Gastroesophageal sphincter (tissue), 4 donors: Measurements from ENCODE around the gene PFKL. TPM values are rescaled to one million over a fixed set of nuclear protein-coding genes. Genes with fewer than 3 reads are reported as not detected.

Experiments
- ATAC-seq: fragments of 150-250 bp; one replicate; pipeline ENCODE4 v1.9.1; 2016; ENCODE audit warnings: mild to moderate bottlenecking, moderate library complexity
- H3K27ac ChIP-seq, 4 donors: fragments of 200-600 bp; sonication (generic) in 3 of 4; 1 replicate in 3 of 4; 2 replicates in 1 of 4; pipeline ENCODE4 v1.5.1; 2016 to 2019
- H3K27me3 ChIP-seq: fragments of 200-600 bp; sonication (generic); one replicate; pipeline ENCODE4 v1.5.1; 2019
- H3K36me3 ChIP-seq, 2 donors: fragments of 200-600 bp; sonication (generic); one replicate each; pipeline ENCODE4 v1.5.1; 2019; ENCODE audit warnings: control low read depth in 1 of 2
- H3K4me1 ChIP-seq, 3 donors: fragments of 200-600 bp; sonication (generic); 1 replicate in 2 of 3; 2 replicates in 1 of 3; pipeline ENCODE4 v1.5.1; 2016 to 2019; ENCODE audit warnings: control low read depth in 2 of 3
- H3K4me3 ChIP-seq, 2 donors: fragments of 200-600 bp; sonication (generic); one replicate each; pipeline ENCODE4 v1.5.1; 2019; ENCODE audit warnings: mild to moderate bottlenecking in 1 of 2, moderate library complexity in 1 of 2
- H3K9me3 ChIP-seq, 3 donors: fragments of 200-600 bp; sonication (generic); one replicate each; pipeline ENCODE4 v1.5.1; 2017 to 2019; ENCODE audit warnings: control low read depth in 2 of 3
- CTCF ChIP-seq, 4 experiments: fragments of 200-600 bp in 2 of 4; fragments of 450-650 bp in 2 of 4; sonication (generic) in 1 of 4; IDR thresholded peaks; one replicate each; pipeline ENCODE4 v1.5.1; 2017 to 2019; ENCODE audit warnings: antibody characterized with exemption in 4 of 4, mild to moderate bottlenecking in 2 of 4, moderate library complexity in 2 of 4
- EP300 ChIP-seq: sonication (generic); formaldehyde crosslinking; IDR thresholded peaks from one replicate; pipeline ENCODE4 v1.6.1; 2017; ENCODE audit warnings: antibody characterized with exemption, mild to moderate bottlenecking
- POLR2A ChIP-seq, 2 donors: fragments of 450-650 bp; IDR thresholded peaks; one replicate each; pipeline ENCODE4 v1.6.1; 2017; ENCODE audit warnings: antibody characterized with exemption in 2 of 2, mild to moderate bottlenecking in 2 of 2, moderate library complexity in 1 of 2
- POLR2AphosphoS5 ChIP-seq: sonication (generic); formaldehyde crosslinking; IDR thresholded peaks from one replicate; pipeline ENCODE4 v1.6.1; 2017; ENCODE audit warnings: antibody characterized with exemption
- WGBS, 2 donors: methylation state at CpG; one replicate each; pipeline ENCODE4 v1.1.5; 2018; ENCODE audit warnings: low coverage in 1 of 2; 5-methylcytosine and 5-hydroxymethylcytosine counted together
- total RNA-seq, 4 donors: library from RNA; depleted of rRNA; stranded (reverse); fragments of >200 nt; gene quantifications; one replicate each; pipeline ENCODE4 v1.1.0, GENCODE V29; 2016

The PFKL gene
- total RNA-seq, 4 donors from 2014 or later = 57.7 to 103 (median 72.1) TPM

- peaks cover 61% of the 10 kb centered on the region for H3K27me3 ChIP-seq
- no peaks in the 10 kb centered on the region for H3K36me3 ChIP-seq
- TF ChIP-seq CTCF (IDR thresholded peaks at IDR 0.05) (no peak), EP300 (no peak), POLR2A (IDR thresholded peaks at IDR 0.05) (no peak), POLR2AphosphoS5 (no peak)
- H3K4me1 ChIP-seq = peaks cover 0 to 11% (median 0%) of the 10 kb centered on the region in 3 donors
- no peaks in the 10 kb centered on the region for H3K9me3 ChIP-seq
- H3K4me3 ChIP-seq = peak within 1 kb of the TSS in 1 of 2 donors; percentile 34
- no peak for ATAC-seq
- 88% methylated on average over 5 of the region's 56 CpGs; no CpG with 5 or more reads in 1 of the 2 donors for WGBS, 2 donors
- no peak within 1 kb of the TSS for H3K27ac ChIP-seq
Observed at GRCh38 chr21:44285138-44285992, 14.5 kb upstream of the PFKL start, which contains the start of gene AIRE. TSS of gene AIRE (plus strand) at chr21:44285876. CDS start at chr21:44286007, 131 bp downstream.

GRCh38 chr21:44286086-44286715 lies 13.7 kb upstream of the PFKL start:
- H3K27ac ChIP-seq = no peak overlapping the region
- TF ChIP-seq POLR2AphosphoS5 (no peak), POLR2A (IDR thresholded peaks at IDR 0.05) (no peak), EP300 (no peak), CTCF (IDR thresholded peaks at IDR 0.05) (no peak)
- peaks cover 61% of the 10 kb centered on the region for H3K27me3 ChIP-seq
- H3K4me1 ChIP-seq = peaks cover 0 to 11% (median 0%) of the 10 kb centered on the region in 3 donors
- no peaks in the 10 kb centered on the region for H3K9me3 ChIP-seq
- peak overlapping the region in 1 of 2 donors; percentile 34 for H3K4me3 ChIP-seq
- no peaks in the 10 kb centered on the region for H3K36me3 ChIP-seq
- no CpG with 5 or more reads among the region's 21 CpGs for WGBS, 2 donors
- ATAC-seq = no peak

- ATAC-seq = no peak
- Histone ChIP-seq H3K4me1 (peaks cover 0 to 11% (median 0%) of the 10 kb centered on the region in 3 donors), H3K9me3 (no peaks in the 10 kb centered on the region), H3K27ac (no peak overlapping the region), H3K36me3 (no peaks in the 10 kb centered on the region), H3K4me3 (no peak overlapping the region), H3K27me3 (peaks cover 61% of the 10 kb centered on the region)
- no CpG with 5 or more reads among the region's 31 CpGs for WGBS, 2 donors
- no peak for TF ChIP-seq EP300
- TF ChIP-seq CTCF (IDR thresholded peaks at IDR 0.05) = no peak
- no peak for TF ChIP-seq POLR2A (IDR thresholded peaks at IDR 0.05)
- TF ChIP-seq POLR2AphosphoS5 = no peak
Observed at GRCh38 chr21:44286716-44287632, 12.9 kb upstream of the PFKL start.

GRCh38 chr21:44288251-44289110 lies 11.4 kb upstream of the PFKL start:
- peaks cover 0 to 11% (median 0%) of the 10 kb centered on the region in 3 donors for H3K4me1 ChIP-seq
- H3K36me3 ChIP-seq = no peaks in the 10 kb centered on the region
- TF ChIP-seq EP300 (no peak), POLR2A (IDR thresholded peaks at IDR 0.05) (no peak), CTCF (IDR thresholded peaks at IDR 0.05) (no peak)
- H3K9me3 ChIP-seq = no peaks in the 10 kb centered on the region
- no peak for ATAC-seq
- peaks cover 73% of the 10 kb centered on the region for H3K27me3 ChIP-seq
- H3K4me3 ChIP-seq = no peak overlapping the region
- 73 to 93% methylated on average over 3 to 5 of the region's 23 CpGs for WGBS, 2 donors
- H3K27ac ChIP-seq = no peak overlapping the region
